ENCODE measurements around the gene P3H4.

P3H4 gene

DNA sequence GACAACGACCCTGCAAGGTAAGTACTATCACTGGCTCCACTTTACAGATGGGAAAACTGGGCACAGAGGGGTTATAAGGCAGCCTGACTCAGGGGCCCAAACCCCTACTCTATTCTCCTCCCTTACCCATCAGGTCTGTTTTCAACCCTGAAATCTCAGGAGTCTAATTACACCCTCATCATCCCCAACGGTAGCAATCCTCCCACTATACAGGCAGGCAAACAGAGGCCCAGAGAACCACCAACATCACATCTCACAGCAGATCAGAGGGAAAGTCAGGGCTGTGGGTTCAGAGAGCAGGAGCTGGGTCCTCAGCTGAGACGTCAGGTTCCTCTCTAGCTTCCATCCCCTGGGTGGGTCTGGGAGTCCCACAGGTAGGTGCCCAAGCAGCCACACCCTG is 41.8 kb downstream of the P3H4 start:
- DNase-seq (ENCODE audit: low spot score) = no peak

DNA sequence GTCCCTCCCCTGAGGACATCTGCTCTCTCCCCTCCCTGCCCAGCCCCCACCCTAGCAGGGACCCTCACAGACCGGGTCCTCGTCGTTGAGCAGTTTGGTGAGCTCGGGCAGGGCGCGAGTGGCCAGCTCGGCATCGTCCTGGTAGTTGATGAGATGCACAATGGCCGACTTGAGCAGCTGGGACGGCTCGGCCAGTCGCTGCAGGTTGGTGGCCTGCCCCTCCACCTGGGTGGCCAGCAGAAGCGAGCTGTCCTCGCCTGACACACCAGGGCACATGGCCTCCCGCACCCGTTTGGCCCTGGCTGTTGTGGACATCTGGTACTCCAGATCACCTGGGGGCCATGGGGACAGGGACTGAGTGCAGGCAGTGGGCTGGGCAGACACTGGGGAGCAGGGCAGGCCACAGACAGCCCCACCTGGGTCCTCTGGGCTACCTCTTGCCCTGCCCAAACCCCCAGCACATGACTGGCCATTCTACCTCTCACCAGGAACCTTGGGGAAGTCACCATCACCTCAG is 42.3 kb downstream of the P3H4 start:
- DNase-seq (ENCODE audit: low spot score) = no peak

DNA sequence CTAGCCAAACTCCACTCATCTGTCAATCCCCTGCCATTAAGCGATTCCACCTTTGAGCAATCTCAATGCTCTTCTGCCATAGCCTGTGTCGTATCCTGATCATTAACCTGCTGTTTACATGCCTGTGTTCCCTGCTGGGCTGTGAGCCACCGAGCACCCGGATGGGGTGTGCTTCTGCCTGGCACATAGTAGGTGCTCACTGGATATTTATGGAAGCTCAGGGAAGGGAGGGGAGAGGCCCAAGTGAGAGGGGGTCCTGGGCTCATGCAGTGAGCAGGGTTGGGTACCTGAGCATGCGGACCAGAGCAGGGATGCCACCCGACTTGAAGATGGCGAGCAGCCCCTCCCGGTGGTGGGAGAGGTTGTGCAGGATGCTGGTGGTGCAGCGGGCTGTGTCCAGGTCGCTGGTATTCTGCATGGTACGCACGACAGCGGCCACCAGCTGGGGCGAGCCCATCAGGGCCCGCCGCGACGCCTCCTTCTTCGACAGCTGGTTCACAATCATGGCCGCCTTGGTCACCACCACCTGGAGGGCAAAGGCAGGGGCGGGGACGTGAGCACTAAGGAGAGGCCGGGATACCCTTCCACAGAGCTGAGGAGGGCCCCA is 43.0 kb downstream of the P3H4 start:
- no peak for DNase-seq (ENCODE audit: low spot score)

DNA sequence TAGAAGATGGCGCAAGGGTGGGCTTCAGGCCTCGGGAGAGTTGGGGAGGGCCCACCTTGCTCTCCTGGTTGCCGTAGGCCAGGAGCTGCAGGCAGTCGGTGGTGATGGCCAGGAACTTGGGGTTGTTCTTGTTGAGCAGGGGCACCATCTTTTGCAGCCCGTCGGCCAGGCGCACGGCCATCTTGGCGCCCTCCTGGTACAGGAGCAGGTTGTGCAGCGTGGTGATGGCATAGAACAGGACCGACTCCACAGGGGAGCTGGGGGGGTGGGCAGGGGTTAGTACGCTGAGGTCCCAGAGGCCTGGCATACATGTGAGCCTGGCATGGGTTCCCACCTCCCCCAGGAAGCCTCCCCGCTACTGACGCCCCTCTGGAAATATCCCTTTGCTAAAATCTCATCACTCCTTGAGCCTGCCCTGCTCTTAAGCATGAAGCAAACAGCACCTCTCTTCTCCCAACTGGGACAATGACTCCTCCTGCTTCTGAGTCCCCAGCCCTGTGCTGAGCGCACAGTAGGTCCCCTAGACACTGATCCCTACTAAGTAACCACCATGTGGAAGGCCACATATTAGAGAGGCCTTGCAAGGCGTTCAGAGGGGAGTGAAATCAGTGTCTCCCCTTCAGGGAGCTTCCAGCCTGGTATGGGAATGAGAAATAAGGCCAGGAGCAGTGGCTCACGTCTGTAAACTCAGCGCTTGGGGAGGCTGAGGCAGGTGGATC is 44.3 kb downstream of the P3H4 start:
- no peak for DNase-seq (ENCODE audit: low spot score)

DNA sequence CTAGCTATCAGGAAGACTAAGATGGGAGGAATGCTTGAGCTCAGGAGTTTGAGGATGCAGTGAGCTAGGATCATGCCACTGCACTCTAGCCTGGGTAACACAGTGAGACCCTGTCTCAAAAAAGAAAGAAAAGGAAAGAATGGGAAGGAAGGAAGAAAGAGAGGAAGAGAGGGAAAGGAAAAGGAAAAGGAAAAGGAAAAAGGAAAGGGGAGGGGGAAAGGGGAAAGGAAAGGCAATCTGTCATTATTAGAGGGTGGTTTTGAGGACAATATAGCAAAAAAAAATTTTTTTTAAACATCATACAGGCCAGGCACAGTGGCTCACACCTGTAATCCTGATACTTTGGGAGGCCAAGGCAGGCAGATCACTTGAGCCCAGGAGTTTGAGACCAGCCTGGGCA is 45.6 kb downstream of the P3H4 start:
- no peak for DNase-seq (ENCODE audit: low spot score)

DNA sequence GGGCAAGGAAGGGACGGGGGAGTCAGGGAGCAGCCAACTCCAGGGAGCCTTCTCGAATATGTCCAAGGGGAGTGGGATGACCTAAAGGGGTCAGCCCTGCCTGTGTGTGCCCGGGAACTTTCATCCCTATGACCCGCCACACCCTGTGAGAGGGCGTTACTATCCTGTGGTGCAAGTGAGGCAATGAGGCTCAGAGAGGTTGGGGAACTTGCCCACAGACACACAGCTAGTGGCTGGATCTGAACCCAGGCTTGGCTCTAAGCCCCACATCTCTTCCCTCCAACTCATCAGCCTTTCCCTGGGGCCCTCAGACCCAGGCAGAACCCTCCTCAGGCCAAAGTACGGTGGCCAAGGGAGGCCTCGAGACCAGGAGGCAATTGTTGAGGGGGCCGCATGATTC is 48.4 kb downstream of the P3H4 start:
- no peak for DNase-seq (ENCODE audit: low spot score)

DNA sequence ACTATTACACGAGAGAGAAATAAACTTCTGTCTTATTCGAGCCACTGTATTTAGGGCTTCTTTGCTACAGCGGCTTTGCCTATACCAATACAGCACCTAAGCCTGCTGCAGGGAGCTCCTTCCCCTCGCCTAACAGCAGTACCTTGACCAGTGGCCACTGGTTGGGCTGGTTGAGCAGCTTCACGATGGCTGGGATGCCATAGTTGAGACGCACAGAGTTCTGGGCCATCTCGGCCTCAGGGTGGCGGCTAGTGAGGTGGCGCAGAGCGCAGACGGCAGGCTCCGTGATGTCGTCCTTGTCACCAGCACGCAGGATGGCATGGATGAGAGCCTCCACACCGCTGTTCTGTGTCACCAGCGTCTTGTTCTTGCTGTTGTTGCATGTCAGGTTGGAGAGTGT is 48.9 kb downstream of the P3H4 start:
- no peak for DNase-seq (ENCODE audit: low spot score)

DNA sequence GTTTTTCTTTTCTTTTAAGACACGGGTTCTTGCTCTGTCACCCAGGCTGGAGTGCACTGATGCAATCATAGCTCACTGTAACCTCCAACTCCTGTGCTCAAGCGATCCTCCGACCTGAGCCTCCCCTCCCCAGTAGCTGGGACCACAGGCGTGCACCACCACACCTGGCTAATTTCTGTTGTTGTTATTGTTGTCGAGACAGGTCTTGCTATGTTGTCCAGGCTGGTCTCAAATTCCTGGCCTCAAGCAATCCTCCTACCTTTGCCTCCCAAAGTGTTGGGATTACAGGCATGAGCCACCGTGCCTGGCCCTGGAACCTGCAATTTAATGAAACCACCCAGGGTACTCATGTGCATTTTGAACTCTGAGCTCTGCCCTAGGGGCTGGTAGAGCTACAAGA is 49.4 kb downstream of the P3H4 start:
- DNase-seq (ENCODE audit: low spot score) = no peak

DNA sequence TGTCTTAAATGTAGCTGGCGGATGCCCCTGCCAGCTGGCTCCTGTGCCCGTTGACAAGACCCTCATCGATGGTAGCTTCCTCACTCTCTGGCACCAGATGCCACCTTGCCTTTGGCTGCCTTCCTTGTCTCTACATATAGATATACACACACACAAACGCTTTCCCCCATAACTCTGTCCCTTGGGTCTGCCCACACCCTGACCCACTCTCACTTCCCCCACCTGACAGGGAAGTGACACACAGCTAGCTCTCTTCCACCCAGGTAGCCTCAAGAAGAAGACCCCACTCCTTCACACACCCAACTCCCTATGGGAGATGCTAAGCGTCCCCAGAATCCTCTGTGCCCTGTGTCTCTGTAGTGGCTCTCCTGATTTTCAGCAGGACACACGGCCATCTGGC is 50.9 kb downstream of the P3H4 start:
- no peak for DNase-seq (ENCODE audit: low spot score)

DNA sequence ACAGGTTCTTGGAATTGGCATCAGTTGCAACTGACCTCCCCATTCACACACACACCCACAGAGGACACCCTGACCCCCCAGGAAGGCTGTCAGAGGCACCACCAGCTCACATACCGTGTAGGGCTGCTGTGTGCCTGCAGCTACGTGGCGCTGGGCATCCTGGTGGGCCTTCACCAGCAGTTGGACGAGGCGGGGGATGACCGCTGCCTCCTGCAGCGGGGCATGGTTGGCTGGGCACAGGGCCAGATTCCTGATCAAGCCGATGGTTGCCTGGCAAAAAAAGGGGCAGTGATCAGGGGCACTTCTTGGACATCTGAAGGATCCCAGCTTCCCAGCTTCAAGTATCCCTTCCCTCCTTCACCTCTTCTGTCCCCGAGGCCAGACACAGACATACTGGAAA is 53.1 kb downstream of the P3H4 start:
- no peak for DNase-seq (ENCODE audit: low spot score)

DNA sequence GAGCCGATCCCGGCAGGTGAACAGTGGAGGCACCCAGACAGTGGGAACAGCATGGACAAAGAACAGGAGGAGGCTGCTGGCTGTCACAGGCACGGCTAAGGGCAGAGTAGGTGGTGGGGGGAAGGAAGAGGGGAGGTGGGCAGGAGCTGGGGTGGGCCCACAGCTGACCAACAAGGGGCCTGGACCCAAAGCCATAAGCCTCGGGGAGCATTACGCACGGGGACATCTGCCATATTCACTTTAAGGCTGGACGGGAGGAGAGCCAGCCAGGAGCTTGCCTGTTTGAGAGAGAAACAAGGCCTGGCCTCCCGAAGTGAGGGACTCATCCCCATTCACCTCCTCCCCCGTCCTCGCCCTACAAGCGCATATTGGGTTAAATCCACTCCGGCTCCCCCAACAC is 57.7 kb downstream of the P3H4 start:
- DNase-seq (ENCODE audit: low spot score) = no peak
